Epithelial cell of proximal tubule (primary cell): ENCODE data around the gene MDN1. TPM values are rescaled to one million over a fixed set of nuclear protein-coding genes. Genes with fewer than 3 reads are reported as not detected.
"Not testable (repeated sequence)": the region's sequence is repeated elsewhere in the genome, so short reads cannot be mapped to it uniquely, and the experiment has no call there.

Source experiments
- DNase-seq: peaks from one replicate; pipeline ENCODE4 v3.0.0-alpha.2; 2011; ENCODE audit warnings: low read depth
- H3K4me3 ChIP-seq: 2 replicates; pipeline ENCODE4 v1.5.1; 2011; ENCODE audit warnings: low read depth, mild to moderate bottlenecking, low read length
- total RNA-seq: library from RNA; depleted of rRNA; stranded (reverse); fragments of >200 nt; gene quantifications from 2 replicates; pipeline ENCODE4 v1.2.3, GENCODE V29; 2015
- TF ChIP-seq, protein P1 (sequence below): conservative IDR thresholded peaks from 2 replicates; pipeline ENCODE4 v1.5.1; 2012; ENCODE audit warnings: low read depth, mild to moderate bottlenecking, low read length

The MDN1 gene
- total RNA-seq, 1 donor from 2014 or later, result 11.3 TPM

- no peak overlapping the region for H3K4me3 ChIP-seq
- TF ChIP-seq, protein P1, sequence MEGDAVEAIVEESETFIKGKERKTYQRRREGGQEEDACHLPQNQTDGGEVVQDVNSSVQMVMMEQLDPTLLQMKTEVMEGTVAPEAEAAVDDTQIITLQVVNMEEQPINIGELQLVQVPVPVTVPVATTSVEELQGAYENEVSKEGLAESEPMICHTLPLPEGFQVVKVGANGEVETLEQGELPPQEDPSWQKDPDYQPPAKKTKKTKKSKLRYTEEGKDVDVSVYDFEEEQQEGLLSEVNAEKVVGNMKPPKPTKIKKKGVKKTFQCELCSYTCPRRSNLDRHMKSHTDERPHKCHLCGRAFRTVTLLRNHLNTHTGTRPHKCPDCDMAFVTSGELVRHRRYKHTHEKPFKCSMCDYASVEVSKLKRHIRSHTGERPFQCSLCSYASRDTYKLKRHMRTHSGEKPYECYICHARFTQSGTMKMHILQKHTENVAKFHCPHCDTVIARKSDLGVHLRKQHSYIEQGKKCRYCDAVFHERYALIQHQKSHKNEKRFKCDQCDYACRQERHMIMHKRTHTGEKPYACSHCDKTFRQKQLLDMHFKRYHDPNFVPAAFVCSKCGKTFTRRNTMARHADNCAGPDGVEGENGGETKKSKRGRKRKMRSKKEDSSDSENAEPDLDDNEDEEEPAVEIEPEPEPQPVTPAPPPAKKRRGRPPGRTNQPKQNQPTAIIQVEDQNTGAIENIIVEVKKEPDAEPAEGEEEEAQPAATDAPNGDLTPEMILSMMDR, result no peak
- DNase-seq, result no peak
Observed at GRCh38 chr6:89644864-89645263, 174.7 kb downstream of the MDN1 start.

GRCh38 chr6:89643406-89643805, 176.2 kb downstream of the MDN1 start:
- no peak for DNase-seq
- TF ChIP-seq, protein P1, result no peak
- no peak overlapping the region for H3K4me3 ChIP-seq

- H3K4me3 ChIP-seq, result no peak overlapping the region
- DNase-seq, result no peak
- TF ChIP-seq, protein P1, result no peak
Observed at GRCh38 chr6:89642956-89643355, 176.6 kb downstream of the MDN1 start.

DNA sequence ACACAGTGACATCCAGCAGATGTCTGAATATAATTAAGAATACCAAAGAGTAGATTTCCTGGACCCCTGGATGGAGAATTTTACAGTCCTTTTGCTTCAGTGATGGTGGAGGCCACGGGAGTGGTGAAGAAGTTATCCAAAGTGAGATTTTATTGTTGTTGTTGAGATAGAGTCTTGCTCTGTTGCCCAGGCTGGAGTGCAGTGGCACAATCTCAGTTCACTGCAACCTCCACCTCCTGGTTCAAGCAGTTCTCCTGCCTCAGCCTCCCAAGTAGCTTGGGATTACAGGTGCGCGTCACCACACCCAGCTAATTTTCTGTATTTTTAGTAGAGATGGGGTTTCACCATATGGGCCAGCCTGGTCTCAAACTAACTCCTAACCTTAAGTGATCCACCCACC, 178.0 kb downstream of the MDN1 start:
- DNase-seq, H3K4me3 ChIP-seq: not testable (repeated sequence)

DNA sequence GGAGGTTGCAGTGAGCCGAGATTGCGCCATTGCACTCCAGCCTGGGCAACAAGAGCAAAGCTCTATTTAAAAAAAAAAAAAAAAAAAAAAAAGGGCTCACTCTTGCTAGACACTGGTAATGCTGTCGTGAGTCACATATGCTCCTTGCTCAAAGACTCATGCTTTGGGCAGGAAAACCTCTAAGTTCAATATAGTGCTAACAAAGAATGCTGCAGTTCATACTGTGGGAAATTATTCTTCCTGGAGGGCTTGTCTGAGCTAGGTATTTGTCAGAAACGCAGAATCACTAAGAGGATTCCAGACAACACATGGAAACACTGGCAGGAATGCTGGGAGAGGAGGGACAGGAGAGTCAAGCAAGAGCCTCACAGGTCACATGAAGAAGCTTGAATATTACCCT, 178.8 kb downstream of the MDN1 start:
- TF ChIP-seq, protein P1, result no peak
- no peak overlapping the region for H3K4me3 ChIP-seq
- no peak for DNase-seq

GRCh38 chr6:89638320-89639195, 181.0 kb downstream of the MDN1 start, which contains the start of gene LYRM2:
Gene LYRM2, minus strand, starts transcription at chr6:89638747. Its CDS starts 31 bp downstream, at chr6:89638716.
- peak; percentile 50 for DNase-seq
- H3K4me3 ChIP-seq, result peak within 1 kb of the TSS; percentile 73
- TF ChIP-seq, protein P1, result peak; percentile 12

GRCh38 chr6:89637960-89638319, 181.7 kb downstream of the MDN1 start:
- TF ChIP-seq, protein P1, result no peak
- peak overlapping the region; percentile 73 for H3K4me3 ChIP-seq
- DNase-seq, result peak; percentile 10

DNA sequence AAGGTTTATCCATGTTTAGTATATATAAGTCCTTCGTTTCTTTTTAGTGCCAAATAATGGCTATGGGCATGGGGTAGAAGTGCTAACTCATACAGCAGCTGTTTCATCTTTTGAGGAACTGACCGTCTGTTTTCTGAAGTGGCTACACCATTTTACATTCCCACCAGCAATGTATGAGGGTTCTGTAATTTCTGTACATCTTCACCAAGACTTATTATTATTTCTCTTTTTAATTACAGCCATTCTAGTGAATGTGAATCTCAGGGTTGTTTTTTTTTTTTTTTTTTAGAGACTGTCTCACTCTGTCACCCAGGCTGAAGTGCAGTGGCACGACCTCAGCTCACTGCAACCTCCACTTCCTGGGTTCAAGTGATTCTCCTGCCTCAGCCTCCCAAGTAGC, 183.2 kb downstream of the MDN1 start:
- DNase-seq, H3K4me3 ChIP-seq: not testable (repeated sequence)
